DND-41 (cell line): ENCODE measurements around the gene ALDOB.

Experiments
- CTCF ChIP-seq: IDR thresholded peaks from 2 replicates; pipeline ENCODE4 v1.5.1; 2012; ENCODE audit warnings: borderline replicate concordance, low read length, moderate library complexity, mild to moderate bottlenecking; ENCODE audit not compliant: poor library complexity, severe bottlenecking; ENCODE audit errors: extremely low read depth
- EZH2 ChIP-seq: IDR thresholded peaks from 3 replicates; pipeline ENCODE4 v1.6.1; 2012; ENCODE audit warnings: borderline replicate concordance, low read depth, mild to moderate bottlenecking, moderate library complexity, low read length, inconsistent platforms; ENCODE audit not compliant: severe bottlenecking

- TF ChIP-seq CTCF: no peak
- no peak for TF ChIP-seq EZH2
These were observed 15.9 kb upstream of the ALDOB start for GRCh38 chr9:101451498-101451897.
